ENCODE data around the gene PHYKPL. TPM values are rescaled to one million over a fixed set of nuclear protein-coding genes. Genes with fewer than 3 reads are reported as not detected.

Gene PHYKPL
- polyA plus RNA-seq, 1 donor (not counting 4 experiments of a cell fraction or from before 2014, with no cell fraction given), result 38.8 TPM

DNA sequence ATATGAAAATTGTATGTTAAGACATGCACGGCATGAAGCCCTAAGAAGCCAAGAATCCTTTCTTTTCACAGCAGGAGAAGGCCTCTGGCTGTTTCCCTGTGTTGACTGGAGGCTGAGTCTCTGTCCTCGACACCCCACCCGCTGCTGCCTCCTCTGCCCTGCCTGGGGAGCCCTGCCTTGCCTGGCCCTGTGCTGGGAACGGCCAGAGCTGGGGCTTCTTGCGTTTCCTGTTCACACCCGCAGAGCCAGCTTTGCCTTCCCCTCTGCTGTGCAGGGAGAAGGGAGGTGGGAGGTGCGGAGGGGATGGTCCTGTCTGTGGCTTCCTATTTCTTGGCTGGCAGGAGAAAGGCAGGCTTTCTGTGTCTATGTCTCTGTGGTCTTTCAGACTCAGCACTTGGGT, 38.6 kb downstream of the PHYKPL start:
- no peak for DNase-seq (ENCODE audit: low read depth, low spot score)
- FAIRE-seq, result no peak

DNA sequence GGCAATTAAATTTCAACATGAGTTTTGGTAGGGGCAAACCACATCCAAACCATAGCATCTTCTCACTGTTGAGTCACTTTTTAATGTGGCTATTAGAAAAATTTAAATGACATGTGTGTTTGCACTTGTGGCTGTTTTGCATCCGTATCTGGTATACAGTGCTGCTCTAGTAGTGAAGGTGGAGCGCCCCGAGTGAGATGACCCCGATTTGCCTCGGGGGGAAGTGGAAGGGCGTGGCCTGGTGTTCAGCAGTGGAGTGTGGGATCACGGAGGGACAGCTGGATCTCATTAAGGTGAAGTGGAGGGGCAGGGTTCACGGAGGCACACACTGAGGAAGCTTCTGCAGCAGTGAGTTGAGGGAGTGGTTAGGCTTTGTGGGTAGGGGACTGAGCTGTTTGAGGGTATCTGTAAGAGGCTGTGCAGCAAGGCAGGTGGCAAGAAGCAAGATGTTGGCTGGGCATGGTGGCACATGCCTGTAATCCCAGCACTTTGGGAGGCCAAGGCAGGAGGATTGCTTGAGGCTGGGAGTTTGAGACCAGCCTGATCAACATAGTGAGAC, 39.3 kb downstream of the PHYKPL start:
- Histone ChIP-seq H2AFZ (ENCODE audit: control insufficient read depth, low read length) (no peak overlapping the region), H3K9ac (ENCODE audit: control insufficient read depth, extremely low read depth, insufficient read depth, low read length) (no peak overlapping the region), H3K36me3 (ENCODE audit: control insufficient read depth in 2 of 2, extremely low read depth in 1 of 2, insufficient read depth in 2 of 2, low read length in 2 of 2) (no peaks in the 10 kb centered on the region), H3K9me3 (ENCODE audit: control insufficient read depth, low read depth, low read length) (no peaks in the 10 kb centered on the region), H3K4me1 (ENCODE audit: control insufficient read depth, extremely low read depth, insufficient read depth, low read length) (no peaks in the 10 kb centered on the region), H3K27me3 (ENCODE audit: control insufficient read depth, extremely low read depth, insufficient read depth, low read length) (peaks cover 8% of the 10 kb centered on the region), H3K4me2 (ENCODE audit: control insufficient read depth, extremely low read depth, insufficient read depth, low read depth, low read length) (no peak overlapping the region), H4K20me1 (ENCODE audit: control insufficient read depth, extremely low read depth, insufficient read depth, low read length) (no peaks in the 10 kb centered on the region), H3K79me2 (ENCODE audit: control insufficient read depth, insufficient read depth, low read length) (no peaks in the 10 kb centered on the region), H3K9me1 (ENCODE audit: control insufficient read depth, extremely low read depth, insufficient read depth, low read length) (no peaks in the 10 kb centered on the region), H3K27ac (ENCODE audit: control insufficient read depth, insufficient read depth, low read length) (no peak overlapping the region), H3K4me3 (ENCODE audit: control insufficient read depth in 2 of 3, extremely low read depth in 1 of 3, insufficient read depth in 2 of 3, low read depth in 1 of 3, low read length in 3 of 3) (no peak overlapping the region)
- FAIRE-seq (no peak), DNase-seq (ENCODE audit: low read depth, low spot score) (no peak)
- dilution Hi-C loops (cut with MboI; ENCODE audit: extremely low pct_ligation_motif_present, low sequenced_read_pairs), result no loop called here
- TF ChIP-seq, protein P1, sequence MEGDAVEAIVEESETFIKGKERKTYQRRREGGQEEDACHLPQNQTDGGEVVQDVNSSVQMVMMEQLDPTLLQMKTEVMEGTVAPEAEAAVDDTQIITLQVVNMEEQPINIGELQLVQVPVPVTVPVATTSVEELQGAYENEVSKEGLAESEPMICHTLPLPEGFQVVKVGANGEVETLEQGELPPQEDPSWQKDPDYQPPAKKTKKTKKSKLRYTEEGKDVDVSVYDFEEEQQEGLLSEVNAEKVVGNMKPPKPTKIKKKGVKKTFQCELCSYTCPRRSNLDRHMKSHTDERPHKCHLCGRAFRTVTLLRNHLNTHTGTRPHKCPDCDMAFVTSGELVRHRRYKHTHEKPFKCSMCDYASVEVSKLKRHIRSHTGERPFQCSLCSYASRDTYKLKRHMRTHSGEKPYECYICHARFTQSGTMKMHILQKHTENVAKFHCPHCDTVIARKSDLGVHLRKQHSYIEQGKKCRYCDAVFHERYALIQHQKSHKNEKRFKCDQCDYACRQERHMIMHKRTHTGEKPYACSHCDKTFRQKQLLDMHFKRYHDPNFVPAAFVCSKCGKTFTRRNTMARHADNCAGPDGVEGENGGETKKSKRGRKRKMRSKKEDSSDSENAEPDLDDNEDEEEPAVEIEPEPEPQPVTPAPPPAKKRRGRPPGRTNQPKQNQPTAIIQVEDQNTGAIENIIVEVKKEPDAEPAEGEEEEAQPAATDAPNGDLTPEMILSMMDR (optimal IDR thresholded peaks at IDR 0.05 in 1 of 3, IDR thresholded peaks at IDR 0.05 in 1 of 3, conservative IDR thresholded peaks at IDR 0.05 in 1 of 3; ENCODE audit: extremely low read depth in 1 of 3, insufficient read depth in 2 of 3, low read length in 3 of 3), result no peak
- no peak for TF ChIP-seq EZH2 (IDR thresholded peaks at IDR 0.05; ENCODE audit: low read length)

More for the DNA sequence above, 38.6 kb downstream of the PHYKPL start:
- dilution Hi-C loops (cut with MboI; ENCODE audit: extremely low pct_ligation_motif_present, low sequenced_read_pairs), result no loop called here
- TF ChIP-seq EZH2 (IDR thresholded peaks at IDR 0.05; ENCODE audit: low read length), result no peak
- TF ChIP-seq, protein P1 (optimal IDR thresholded peaks at IDR 0.05 in 1 of 3, IDR thresholded peaks at IDR 0.05 in 1 of 3, conservative IDR thresholded peaks at IDR 0.05 in 1 of 3; ENCODE audit: extremely low read depth in 1 of 3, insufficient read depth in 2 of 3, low read length in 3 of 3), result no peak
- no peaks in the 10 kb centered on the region for H4K20me1 ChIP-seq (ENCODE audit: control insufficient read depth, extremely low read depth, insufficient read depth, low read length)
- H3K27ac ChIP-seq (ENCODE audit: control insufficient read depth, insufficient read depth, low read length), result no peak overlapping the region
- no peak overlapping the region for H3K9ac ChIP-seq (ENCODE audit: control insufficient read depth, extremely low read depth, insufficient read depth, low read length)
- H3K27me3 ChIP-seq (ENCODE audit: control insufficient read depth, extremely low read depth, insufficient read depth, low read length), result peaks cover 8% of the 10 kb centered on the region
- H3K9me3 ChIP-seq (ENCODE audit: control insufficient read depth, low read depth, low read length), result no peaks in the 10 kb centered on the region
- no peak overlapping the region for H3K4me3 ChIP-seq (ENCODE audit: control insufficient read depth in 2 of 3, extremely low read depth in 1 of 3, insufficient read depth in 2 of 3, low read depth in 1 of 3, low read length in 3 of 3)
- no peaks in the 10 kb centered on the region for H3K4me1 ChIP-seq (ENCODE audit: control insufficient read depth, extremely low read depth, insufficient read depth, low read length)
- no peak overlapping the region for H3K4me2 ChIP-seq (ENCODE audit: control insufficient read depth, extremely low read depth, insufficient read depth, low read depth, low read length)
- H3K36me3 ChIP-seq (ENCODE audit: control insufficient read depth in 2 of 2, extremely low read depth in 1 of 2, insufficient read depth in 2 of 2, low read length in 2 of 2), result no peaks in the 10 kb centered on the region
- H3K79me2 ChIP-seq (ENCODE audit: control insufficient read depth, insufficient read depth, low read length), result no peaks in the 10 kb centered on the region
- no peaks in the 10 kb centered on the region for H3K9me1 ChIP-seq (ENCODE audit: control insufficient read depth, extremely low read depth, insufficient read depth, low read length)
- no peak overlapping the region for H2AFZ ChIP-seq (ENCODE audit: control insufficient read depth, low read length)
